Esophagus squamous epithelium (tissue), 4 donors: ENCODE data around the gene GPRIN3.

Experiments
- POLR2A ChIP-seq, 4 donors: fragments of 450-650 bp; IDR thresholded peaks; one replicate each; pipeline ENCODE4 v1.6.1; 2017; ENCODE audit warnings: antibody characterized with exemption in 4 of 4, mild to moderate bottlenecking in 4 of 4, moderate library complexity in 3 of 4
- TF ChIP-seq, protein P1 (sequence below), 6 experiments: fragments of 450-650 bp in 4 of 6; fragments of 200-600 bp in 2 of 6; sonication (generic) in 2 of 6; IDR thresholded peaks; one replicate each; pipeline ENCODE4 v1.5.1; 2016 to 2019; ENCODE audit warnings: antibody characterized with exemption in 6 of 6, mild to moderate bottlenecking in 4 of 6, moderate library complexity in 4 of 6

DNA sequence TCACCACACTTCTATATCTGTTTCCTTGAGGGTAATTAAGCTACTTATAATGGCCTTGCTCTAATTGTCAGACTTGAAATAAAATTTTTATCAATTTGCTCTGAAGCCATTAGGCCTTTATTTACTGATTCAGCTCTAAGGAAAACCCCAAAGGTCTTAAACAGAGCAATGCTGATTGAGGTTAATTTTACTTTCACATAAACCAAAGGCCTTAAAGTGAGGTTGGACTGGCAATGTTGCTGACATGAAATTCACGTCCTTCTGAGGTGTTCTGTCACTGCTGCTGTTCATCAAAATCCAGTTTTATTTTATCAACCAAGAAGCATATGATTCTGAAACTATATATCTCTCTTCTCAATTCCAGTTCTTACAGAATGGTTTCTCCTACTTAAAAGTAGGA is 21.7 kb upstream of the GPRIN3 start:
- TF ChIP-seq, protein P1, sequence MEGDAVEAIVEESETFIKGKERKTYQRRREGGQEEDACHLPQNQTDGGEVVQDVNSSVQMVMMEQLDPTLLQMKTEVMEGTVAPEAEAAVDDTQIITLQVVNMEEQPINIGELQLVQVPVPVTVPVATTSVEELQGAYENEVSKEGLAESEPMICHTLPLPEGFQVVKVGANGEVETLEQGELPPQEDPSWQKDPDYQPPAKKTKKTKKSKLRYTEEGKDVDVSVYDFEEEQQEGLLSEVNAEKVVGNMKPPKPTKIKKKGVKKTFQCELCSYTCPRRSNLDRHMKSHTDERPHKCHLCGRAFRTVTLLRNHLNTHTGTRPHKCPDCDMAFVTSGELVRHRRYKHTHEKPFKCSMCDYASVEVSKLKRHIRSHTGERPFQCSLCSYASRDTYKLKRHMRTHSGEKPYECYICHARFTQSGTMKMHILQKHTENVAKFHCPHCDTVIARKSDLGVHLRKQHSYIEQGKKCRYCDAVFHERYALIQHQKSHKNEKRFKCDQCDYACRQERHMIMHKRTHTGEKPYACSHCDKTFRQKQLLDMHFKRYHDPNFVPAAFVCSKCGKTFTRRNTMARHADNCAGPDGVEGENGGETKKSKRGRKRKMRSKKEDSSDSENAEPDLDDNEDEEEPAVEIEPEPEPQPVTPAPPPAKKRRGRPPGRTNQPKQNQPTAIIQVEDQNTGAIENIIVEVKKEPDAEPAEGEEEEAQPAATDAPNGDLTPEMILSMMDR (IDR thresholded peaks at IDR 0.05) = no peak
- TF ChIP-seq POLR2A (IDR thresholded peaks at IDR 0.05) = no peak
